ENCODE measurements around the gene NEU3. TPM values are rescaled to one million over a fixed set of nuclear protein-coding genes. Genes with fewer than 3 reads are reported as not detected.

Gene NEU3
- total and polyA plus RNA-seq, 2 of the 13 experiments (the other 11 are each of a cell fraction or from before 2014, with no cell fraction given) = 6.3 to 15.3 TPM

GRCh38 chr11:75059299-75059698, 70.6 kb downstream of the NEU3 start:
- no peak for ATAC-seq
- CTCF ChIA-PET (ENCODE audit: low intra/inter-chr PET ratio, low total read pairs) = no interaction called here
- Histone ChIP-seq H3K9me3 (ENCODE audit: low read length) (no peaks in the 10 kb centered on the region), H2AFZ (ENCODE audit: low read length) (no peak overlapping the region), H4K20me1 (ENCODE audit: insufficient read depth, low read length) (no peaks in the 10 kb centered on the region), H3K4me1 (ENCODE audit: insufficient read depth, low read length) (no peaks in the 10 kb centered on the region), H3K79me2 (ENCODE audit: insufficient read depth, low read length) (no peaks in the 10 kb centered on the region), H3K36me3 (replicated peaks in 1 of 2; ENCODE audit: control insufficient read depth in 1 of 2, insufficient read depth in 2 of 2, low read length in 2 of 2) (no peaks in the 10 kb centered on the region), H3K27ac (ENCODE audit: extremely low read length, insufficient read depth, low read length) (no peak overlapping the region), H3K4me3 (replicated peaks in 1 of 3; ENCODE audit: insufficient read depth in 1 of 3, low read depth in 2 of 3, low read length in 3 of 3) (no peak overlapping the region), H3K27me3 (ENCODE audit: control insufficient read depth in 1 of 2, insufficient read depth in 2 of 2, low read length in 2 of 2) (no peaks in the 10 kb centered on the region), H3K4me2 (ENCODE audit: low read depth, low read length) (no peak overlapping the region), H3K9ac (ENCODE audit: insufficient read depth, low read depth, low read length) (no peak overlapping the region)
- no peak for FAIRE-seq
- POLR2A ChIA-PET = no interaction called here
- BruUV-seq (replicated peaks) = no TSS peak
- TF ChIP-seq MZF1 (CRISPR knock-in tag; IDR thresholded peaks at IDR 0.05; ENCODE audit: borderline replicate concordance) (no peak), E2F1 (CRISPR knock-in tag; IDR thresholded peaks at IDR 0.05) (no peak), SMAD3 (CRISPR knock-in tag; IDR thresholded peaks at IDR 0.05) (no peak), EEA1 (CRISPR knock-in tag; IDR thresholded peaks at IDR 0.05; ENCODE audit: borderline replicate concordance) (no peak), ZNF329 (CRISPR knock-in tag; IDR thresholded peaks at IDR 0.05; ENCODE audit: low read depth) (no peak), ZFP91 (CRISPR knock-in tag; IDR thresholded peaks at IDR 0.05; ENCODE audit: borderline replicate concordance) (no peak), ZNF136 (CRISPR knock-in tag; IDR thresholded peaks at IDR 0.05; ENCODE audit: low read depth) (no peak), CREM (IDR thresholded peaks at IDR 0.05) (no peak), CREM (CRISPR knock-in tag; IDR thresholded peaks at IDR 0.05) (no peak)
- intact Hi-C loops (cut with micrococcal nuclease; ENCODE audit: unreplicated experiment) (no loop called here), in situ Hi-C loops (cut with HindIII; ENCODE audit: extremely low pct_ligation_motif_present, low pct_unique_long_range_greater_than_20kb) (no loop called here)
- no peak for DNase-seq (ENCODE audit: low spot score)
